Fibroblast of mammary gland (primary cell): ENCODE data around the gene NFIA.

ENCODE experiments used
- DNase-seq: peaks from one replicate; pipeline ENCODE4 v3.0.0-alpha.2; 2010; ENCODE audit warnings: low read depth
- H3K4me3 ChIP-seq: 2 replicates; pipeline ENCODE4 v1.5.1; 2011; ENCODE audit warnings: low read depth, mild to moderate bottlenecking, low read length, moderate library complexity; ENCODE audit not compliant: control insufficient read depth
- CTCF ChIP-seq: conservative IDR thresholded peaks from 2 replicates; pipeline ENCODE4 v1.5.1; 2011; ENCODE audit warnings: low read depth, low read length, inconsistent platforms; ENCODE audit not compliant: control insufficient read depth, insufficient read depth

NFIA gene

GRCh38 chr1:61220536-61220935, 138.2 kb downstream of the NFIA start:
- DNase-seq = peak; percentile 31
- no peak overlapping the region for H3K4me3 ChIP-seq
- no peak for TF ChIP-seq CTCF

GRCh38 chr1:61221642-61222041, 139.3 kb downstream of the NFIA start:
- no peak for TF ChIP-seq CTCF
- no peak overlapping the region for H3K4me3 ChIP-seq
- peak; percentile 45 for DNase-seq

DNA sequence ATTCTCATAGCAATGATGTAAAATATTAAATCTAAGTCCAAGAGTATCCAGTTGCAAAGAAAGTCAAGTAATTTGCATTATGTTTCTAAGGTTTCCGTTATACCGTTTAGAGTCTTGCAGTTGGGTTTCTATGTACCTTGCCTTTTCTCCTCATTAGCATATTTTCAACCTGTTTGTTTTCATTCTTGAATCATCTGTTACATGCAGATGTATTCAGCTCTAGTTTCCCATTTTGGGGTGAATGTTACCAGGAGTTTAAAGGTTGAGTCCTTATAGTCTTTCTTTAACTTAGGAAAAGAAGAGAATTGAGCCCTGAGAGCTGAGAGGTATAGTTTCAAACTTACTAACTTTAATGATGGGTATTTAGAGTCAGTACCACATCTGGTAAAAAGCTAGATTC, 139.9 kb downstream of the NFIA start:
- no peak overlapping the region for H3K4me3 ChIP-seq
- no peak for TF ChIP-seq CTCF

GRCh38 chr1:61223140-61223539, 140.8 kb downstream of the NFIA start:
- H3K4me3 ChIP-seq = no peak overlapping the region
- no peak for DNase-seq
- TF ChIP-seq CTCF = no peak

More for the DNA sequence above, 139.9 kb downstream of the NFIA start:
- DNase-seq = no peak

DNA sequence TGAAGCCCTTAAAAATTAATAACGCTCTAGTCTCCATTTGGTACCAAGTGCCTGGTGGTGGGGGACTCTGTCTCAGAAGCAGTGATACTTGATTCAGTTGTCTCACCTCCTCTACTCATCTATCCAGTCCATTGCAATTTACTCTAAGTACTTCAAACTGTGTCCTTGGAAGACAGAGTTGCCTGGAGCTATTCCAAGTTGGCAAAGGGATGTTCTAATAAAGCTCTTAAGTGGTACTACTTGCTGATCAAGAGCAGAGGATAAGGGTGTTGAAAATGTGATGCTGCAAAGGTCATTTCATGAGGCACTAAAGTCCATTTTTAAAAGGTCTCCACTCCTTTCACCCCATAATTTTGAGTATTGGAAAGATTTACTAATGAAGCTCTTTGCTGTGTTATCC, 142.2 kb downstream of the NFIA start:
- TF ChIP-seq CTCF = no peak
- no peak for DNase-seq
- H3K4me3 ChIP-seq = no peak overlapping the region

GRCh38 chr1:61225478-61225877, 143.1 kb downstream of the NFIA start:
- H3K4me3 ChIP-seq = no peak overlapping the region
- no peak for TF ChIP-seq CTCF
- no peak for DNase-seq
